Activated CD4-positive, CD25-positive, alpha-beta regulatory T cell treated with anti-CD3 and anti-CD28 coated beads, Interleukin-2, amount 50 U/mL, for 16 hours (primary cell): Measurements from ENCODE around the gene D2HGDH.
"Not testable (repeated sequence)": the region's sequence is repeated elsewhere in the genome, so short reads cannot be mapped to it uniquely, and the experiment has no call there.

Source experiments
- DNase-seq: peaks from one replicate; pipeline ENCODE4 v3.0.0-alpha.2; 2020; ENCODE audit warnings: low read depth, low spot score

Gene D2HGDH

DNA sequence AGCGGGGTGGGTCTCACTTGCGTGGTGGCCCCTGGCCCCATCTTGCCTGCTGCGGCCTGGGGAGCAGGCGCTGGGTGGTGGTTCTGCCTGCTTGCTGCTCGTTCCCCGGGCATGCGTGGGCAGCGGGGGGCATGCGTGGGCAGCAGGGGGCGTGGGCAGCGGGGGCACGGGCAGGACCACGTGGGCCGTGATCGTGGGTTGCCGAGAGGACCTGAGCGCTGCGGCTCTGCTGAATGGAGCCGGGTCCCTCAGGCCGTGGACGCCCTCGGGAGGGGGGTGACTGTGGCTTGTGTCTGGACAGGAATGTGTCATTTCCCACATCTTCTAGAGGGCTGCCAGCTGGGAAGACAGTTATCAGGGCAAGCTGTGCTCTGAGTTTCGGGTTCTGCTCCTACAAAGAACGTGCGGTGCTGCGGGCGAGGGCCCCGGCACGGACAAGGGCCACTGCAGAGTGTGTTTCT, 33.9 kb downstream of the D2HGDH start:
- DNase-seq, result no peak

DNA sequence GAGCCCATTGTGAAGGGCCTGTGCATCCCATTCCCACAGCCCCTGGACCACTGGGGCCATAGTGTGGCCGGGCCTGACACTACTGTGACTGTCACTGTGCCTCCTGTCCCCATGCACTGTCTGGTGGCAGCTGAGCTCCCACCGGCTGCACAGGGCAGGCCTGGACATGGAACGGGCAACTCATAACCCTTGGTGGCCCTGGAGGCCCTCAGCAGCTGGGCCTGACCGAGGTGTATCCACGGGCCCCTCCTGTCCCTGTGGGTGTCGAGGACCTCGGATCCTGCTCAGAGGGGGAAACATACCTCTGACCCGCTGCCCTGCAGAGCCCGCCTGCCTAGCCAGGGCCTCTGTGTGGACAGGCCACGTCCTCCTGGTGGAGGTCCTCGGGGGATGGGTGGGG, 34.4 kb downstream of the D2HGDH start:
- no peak for DNase-seq

DNA sequence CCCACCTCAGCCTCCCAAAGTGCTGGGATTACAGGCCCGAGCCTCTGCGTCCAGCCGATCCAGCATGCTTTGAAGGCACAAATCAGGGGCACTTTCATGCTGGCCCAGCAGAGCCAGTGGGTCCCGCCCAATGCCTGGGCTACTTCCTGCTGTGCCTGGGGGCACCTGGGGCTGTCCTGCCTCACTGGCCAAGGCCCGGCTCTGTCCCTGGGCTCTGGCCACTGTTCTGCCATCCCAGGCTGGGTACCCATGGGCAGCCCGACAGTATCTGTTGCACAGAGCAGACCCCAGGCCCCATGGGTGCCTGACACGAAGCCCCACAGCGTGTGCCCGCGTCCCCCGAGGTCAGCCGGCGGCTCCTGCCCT, 35.4 kb downstream of the D2HGDH start:
- DNase-seq, result no peak

DNA sequence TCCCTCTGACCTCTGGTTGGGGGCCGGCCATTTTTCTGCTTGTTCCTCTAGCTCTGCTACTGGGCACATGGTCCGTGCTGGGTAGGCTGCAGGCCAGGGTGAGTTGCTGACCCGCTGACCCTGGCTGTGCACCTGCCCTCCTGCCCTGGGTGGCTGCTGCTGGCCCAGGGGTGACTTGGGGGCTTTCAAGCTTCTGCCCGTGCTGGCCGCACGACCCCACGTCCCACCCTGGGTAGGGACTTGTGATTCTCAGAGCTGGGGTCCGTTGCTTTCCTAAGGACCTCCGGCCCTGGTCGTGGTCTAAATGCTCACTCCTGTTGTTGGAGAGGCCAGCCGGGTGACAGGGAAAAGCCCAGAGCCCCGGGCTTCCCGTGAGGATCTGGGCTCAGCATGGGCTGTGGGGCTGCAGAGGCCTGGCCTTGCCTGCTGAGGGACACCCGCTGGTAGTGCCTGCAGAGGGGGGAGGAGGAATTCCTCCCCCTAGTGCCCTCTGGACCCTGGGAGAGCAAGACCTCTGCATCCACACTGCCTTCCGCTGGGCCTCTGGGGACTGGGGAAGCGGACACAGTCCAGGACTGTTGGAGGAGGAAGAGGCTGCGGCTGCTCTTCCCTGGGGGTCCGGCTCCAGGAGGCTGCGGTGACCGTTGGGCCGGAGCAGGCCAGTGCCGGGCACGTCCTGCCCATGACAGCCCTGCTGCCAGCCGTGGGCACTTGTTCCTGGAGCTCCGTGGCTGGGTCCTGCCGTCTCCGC, 35.9 kb downstream of the D2HGDH start:
- no peak for DNase-seq

DNA sequence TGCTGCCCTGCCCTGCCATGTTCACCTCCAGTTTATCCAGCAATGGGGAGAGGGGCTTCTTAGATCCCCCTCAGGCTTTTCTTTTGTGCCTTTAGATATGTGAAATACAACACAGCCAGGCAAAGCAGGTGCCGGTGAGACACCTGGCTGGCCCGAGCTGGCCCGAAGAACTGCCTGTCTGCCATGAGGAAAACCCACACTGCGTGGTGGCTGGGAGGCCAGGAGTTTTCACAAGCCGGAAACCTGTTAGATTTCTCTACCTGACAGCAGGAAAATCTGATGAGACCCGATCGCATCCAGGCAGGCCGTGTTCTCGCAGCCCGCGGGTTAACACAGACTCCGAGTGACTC, 36.5 kb downstream of the D2HGDH start:
- DNase-seq, result no peak

DNA sequence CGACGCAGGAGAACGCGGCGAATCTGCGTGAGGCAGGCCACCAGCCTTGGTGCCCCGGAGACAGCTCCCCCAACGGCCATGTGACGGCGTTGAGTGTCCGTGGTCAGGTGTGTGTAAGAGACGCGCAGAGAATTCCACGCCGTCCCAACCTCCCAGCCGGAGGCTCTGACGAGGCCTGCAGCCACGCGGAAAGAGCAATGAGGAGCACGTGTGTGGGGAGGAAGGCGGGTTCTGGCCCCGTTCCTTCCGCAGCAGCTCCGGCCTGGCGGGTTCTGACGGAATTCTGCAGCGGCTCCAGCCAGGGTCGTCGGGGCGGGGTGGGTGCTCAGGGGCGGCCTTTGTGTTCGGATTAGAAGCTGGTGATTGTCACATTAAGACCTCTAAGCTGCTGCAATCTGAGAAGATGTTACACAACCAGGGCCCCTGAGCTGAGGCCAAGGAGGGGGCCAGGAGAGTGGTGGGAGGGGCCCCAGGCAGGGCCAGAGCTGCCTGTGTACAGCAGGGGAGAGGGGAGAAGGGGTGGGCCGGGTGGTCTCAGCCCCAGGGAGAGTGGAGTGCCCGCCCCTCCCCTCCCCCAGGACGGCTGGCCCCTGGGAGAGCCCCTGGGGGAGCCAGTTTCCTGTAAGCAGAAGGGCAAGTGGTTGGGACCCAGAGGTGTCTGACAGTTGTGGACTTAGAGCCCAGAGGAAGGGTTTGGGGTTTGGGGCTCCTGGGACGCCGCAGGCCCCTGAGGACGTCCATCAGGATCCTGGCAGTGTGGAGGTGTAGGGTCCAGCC, 37.0 kb downstream of the D2HGDH start:
- DNase-seq, result no peak

DNA sequence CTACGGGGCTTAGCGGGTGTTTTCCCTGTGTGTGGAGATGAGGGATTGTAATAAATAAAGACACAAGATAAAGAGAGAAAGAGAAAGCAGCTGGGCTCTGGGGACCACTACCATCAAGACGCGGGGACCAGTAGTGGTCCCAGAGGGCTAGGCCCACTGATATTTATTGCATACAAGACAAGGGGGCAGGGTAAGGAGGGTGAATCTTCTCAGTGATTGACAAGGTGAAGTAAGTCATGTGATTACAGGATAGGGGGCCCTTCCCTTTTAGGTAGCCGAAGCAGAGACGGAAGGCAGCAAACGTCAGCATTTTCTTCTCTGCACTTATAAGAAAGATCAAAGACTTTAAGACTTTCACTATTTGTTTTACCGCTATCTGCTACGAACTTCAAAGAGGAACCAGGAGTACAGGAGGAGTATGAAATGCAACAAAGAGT, 37.7 kb downstream of the D2HGDH start:
- DNase-seq, result no peak

DNA sequence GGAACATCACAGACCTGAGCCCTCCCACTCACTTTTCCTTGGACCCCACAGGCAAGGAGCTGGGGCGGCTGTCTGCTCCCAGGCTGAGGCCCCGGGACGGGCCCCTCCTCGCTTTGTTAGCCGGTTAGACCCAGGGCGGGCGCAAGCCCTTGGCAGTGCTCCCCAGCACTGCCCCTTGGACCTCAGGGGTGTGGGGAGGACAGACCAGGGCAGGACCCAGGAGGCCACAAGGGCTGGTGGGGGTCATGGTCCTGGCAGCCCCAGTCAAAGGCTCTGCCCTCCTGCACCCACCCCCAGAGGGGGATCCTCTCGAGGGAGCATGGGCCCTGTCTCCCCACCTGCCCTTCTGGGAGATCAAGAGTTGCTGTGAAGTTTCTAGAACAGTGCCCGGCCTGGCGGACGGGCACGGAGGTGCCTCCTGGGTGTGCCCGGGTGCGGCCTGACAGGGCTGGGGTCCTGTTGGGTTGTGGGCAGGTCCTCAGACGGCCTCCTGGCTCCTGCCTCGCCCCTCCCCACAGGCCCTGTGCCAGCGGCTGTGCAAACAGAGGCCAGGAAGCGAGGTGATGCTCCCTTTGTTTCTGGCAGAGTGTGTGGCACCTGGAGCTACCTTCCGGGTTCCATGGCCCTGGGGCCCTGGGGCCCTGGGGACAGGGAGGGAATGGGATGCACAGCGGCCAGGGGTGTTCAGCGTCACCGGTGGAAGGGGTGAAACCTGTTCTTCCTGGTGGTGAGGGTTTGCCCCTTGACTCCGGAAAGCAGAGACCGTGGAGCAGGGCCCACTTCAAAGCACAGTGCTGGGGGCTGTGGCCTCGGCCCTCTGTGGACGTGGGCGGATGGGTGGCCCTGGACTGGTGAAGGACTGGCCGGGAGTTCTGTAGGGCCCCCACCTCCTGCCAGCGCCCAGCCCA, 39.3 kb downstream of the D2HGDH start:
- no peak for DNase-seq

DNA sequence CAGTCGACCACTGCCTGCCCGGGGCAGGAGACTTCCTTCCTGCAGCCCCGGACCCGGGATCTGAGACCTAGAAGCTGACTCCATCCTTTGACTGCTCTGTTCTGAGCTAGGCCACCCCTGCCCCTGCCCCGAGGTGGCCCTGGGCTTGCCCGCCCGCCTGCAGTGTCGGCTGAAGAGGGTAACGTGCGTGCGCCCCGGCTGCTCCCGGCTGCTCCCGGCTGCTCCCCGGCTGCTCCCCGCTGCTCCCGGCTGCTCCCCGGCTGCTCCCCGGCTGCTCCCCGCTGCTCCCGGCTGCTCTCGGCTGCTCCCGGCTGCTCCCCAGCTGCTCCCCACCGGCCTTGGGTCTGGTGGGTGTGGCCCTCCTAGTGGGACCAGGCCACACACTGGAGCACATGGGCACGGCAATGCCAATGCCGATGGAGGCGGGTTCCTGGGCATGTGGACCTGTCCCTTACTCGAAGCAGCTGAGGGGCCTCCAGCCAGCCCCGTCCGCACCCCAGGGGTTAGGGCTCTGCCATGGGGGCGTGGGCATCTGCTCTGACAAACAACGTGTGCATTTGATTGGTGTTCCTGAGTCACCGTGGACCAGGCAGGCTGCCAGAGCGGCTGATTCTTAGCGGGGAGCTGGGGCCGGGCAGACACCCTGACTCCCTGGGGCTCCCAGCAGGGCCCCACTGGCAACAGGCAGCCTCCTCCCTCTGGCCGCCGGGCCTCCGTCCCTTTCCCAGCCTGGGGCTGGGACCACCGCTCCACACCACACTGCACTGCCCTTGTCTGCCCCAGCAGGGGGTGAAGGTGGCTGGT, 40.2 kb downstream of the D2HGDH start:
- no peak for DNase-seq

DNA sequence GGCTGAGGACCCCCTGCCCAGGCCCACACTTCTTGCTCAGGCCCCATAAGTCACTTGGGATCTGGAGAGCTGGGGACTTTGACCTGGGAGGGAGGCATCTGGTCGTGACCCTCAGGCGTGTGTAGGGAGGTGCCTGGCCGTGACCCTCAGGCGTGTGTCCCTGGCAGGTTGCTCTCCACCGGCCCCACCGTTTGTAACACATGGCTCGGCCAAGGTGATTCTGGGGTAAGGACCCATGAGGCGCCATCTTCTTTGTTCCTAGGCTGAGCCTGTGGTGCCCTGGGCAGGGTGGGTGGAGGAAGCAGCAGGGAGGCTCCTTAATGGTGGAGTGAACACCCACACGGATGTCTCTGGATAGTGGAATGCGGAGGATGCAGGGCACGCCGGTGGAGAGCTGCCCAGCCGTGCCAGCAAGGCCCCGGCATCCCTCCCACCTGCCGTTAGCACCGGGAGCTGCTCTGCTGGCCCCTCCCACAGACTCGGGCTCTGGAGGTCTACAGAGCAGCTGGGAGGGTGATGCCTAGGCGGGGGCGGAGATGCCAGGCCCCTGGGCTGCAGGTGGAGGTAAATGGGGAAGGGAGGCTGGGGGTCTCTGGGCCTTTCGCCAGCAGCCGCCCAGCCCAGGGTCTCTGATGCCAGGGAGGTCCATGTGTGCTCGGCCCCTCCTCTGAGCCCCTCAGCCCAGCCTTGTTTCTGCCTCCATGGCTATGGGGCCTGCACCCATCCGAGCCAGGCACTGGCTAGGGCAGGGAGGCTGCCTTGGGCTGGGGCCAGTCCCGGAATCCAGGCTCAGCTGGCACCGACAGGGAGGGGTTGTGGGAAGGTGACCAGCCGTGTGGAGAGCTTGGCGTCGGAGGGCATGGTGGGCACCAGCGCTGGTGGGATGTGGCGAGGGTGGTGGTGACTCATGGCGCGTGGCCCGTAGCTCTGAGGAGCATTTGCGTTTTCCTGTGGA, 41.1 kb downstream of the D2HGDH start:
- DNase-seq, result no peak

DNA sequence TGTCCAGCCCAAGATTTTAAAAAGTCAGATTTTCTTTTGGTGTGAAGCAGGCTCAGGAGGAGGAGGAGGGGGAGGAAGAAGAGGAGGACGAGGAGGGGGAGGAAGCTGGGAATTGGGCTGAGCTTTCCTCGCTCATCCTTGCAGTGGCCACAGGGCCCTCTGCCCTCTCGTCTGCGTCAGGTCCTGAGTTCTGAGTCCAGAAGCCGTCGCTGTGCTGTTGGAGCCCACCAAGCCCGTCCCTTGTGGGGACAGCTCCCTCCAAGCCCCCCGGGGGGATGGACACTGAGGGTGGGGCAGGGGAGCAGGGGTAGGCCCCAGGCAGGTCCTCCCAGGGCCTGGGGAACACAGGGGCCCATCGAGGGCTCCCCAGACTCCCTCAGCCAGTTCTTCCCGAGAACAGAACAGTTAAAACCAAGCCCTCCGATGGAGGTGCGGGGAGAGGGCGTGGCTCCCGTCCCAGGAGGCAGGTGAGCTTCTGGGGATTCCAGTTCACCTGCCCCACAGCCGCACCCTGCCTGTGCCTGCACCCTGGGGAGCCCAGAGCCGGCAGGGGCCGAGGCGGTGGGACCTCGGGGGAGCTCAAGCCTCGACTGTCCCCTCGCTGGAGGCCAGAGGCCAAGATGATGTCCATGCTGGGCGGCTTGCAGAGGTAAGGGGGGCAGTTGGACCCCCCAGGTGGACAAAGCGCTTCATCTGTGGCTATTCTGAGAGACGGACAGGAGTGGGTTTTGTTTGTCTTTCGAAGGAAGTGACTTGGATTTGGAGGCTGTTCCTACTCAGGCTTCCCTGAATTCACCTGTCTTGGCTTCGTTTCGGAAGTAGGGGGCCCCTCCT, 42.1 kb downstream of the D2HGDH start, which contains the start of gene GAL3ST2:
GAL3ST2 (plus strand) TSS at position 487 of the 834 bp plus-strand sequence; CDS start at position 621, 134 bp downstream.
- DNase-seq, result no peak

DNA sequence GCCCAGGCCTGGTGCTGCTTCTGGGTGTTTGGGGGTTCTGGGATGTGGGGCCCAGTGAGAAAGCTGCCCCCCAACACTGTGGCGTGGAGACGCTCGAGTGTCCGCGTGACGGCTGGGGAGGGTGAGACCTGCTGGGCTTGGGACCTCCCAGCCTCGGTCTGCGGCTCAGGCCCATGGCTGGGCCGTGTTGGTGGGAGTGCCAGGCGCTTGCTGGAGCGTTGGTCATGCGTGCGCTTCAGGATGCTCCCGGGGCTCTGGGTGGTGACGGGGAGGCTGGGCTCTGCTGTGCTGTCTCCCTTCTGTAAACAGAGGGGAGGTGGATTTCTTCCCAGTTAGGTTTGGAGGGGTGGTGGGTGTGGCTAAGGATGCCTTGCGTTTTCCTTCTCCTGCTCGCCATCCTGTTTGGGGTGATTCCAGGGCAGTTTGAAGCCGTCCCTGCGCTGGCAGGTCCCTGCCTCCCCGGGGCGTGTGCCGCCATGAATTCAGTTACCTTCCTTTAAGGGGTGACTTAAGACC, 42.8 kb downstream of the D2HGDH start:
- DNase-seq, result no peak

DNA sequence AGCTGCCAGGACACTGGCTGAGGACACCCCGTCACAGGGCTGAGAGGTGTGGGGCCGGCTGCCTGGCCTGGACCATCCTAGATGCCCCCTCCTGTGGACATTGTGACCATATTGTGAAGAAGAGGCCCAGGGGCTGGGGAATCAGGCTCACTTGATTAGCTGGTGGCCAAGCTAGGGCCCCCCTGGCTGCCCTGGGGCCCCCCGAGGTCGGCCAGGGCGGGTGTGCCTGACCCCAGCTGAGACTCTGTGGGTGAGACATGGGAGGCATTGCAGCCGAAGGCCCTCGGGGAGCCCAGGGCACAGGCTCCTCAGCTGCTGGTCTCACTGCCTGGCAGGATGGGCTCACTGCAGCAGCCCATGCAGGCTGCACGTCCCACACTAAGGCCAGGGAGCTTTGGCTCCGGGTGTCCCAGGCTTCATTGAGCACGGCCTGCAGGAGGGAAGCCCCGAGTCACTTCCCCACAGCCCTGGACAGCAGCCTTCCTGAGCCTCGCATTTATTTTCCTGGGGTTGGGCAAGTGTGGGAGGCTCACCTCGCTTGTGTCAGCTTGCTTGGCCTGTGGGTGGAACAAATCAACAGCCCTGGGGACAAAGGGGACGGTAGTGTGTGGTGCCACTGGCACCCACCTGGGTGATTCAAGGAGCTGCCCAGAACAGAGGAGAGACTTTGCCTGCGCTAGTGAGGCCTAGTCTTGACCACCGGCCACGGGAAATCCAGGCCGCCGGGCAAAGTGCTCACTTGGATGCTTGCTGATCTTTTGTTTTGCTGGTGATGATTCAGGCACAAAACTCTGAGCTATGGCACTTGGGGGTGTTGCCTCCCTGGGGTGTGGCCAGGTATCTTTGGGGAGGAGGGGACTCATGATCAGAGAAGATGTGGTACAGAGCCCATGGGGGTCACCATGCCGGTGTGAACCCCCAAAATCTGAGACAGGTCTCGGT, 43.5 kb downstream of the D2HGDH start:
- no peak for DNase-seq

DNA sequence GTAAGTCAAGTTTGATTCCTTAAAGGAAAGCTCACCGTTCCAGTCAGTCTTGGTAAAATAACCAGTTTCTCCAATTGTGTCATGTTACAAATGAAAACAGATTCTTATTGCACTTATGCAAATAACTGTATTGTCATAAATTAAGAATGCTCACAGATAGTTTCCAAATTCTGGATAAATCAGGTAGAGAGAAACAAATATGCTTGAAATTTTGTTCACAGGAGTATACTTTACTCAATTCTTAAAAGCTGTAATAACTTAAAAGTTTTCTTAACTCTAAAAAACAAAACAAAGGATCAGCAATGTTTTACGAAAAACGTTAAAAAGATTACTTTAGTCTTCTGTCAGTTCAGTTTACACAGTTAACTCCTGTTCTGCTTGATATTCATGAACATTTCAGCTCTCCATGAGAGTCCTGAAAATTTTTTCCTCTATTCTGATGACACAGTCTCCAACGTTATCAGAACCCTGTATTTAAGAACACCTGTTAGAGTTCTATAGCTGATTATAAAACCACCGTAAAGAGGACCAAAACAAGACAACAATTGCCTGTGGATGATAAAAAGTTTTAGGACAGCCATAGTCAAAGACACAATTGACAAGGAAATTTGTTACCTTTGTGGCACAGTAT, 46.6 kb downstream of the D2HGDH start:
- DNase-seq, result no peak

DNA sequence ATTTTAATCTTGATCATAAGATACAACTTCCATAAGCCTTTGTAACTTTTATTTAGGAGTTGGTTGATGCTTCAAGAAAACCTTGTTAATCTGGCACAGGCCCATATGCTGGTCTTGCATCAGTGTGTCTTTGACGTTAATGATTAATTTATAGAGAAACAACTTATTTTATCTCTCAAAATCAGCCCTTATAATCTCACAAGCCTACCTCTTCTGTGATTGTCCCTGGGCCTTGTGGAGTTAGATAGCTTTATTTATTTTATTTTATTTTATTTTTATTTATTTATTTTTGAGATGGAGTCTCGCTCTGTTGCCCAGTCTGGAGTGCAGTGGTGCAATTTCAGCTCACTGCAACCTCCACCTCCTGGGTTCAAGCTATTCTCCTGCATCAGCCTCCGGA, 47.6 kb downstream of the D2HGDH start:
- not testable (repeated sequence) for DNase-seq

DNA sequence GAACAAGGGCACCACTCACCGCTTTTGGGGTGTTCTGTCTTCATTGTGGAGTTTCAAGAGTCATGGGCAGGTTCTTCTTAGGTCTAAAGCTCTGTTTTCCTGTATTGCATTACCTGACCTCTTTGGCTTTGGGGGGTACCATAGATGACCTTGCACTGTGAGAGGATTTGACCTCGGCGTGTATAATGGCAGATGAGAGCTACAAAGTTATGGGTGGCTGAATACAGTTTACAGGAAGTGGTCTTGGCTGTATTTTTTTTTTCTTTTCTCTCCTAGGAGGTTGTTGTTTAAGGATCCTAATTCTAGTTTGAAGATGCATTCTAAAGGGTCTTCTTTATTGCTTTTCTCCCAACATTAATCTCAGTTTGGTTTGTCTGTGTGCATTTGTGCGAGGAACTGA, 53.7 kb downstream of the D2HGDH start:
- DNase-seq, result no peak

DNA sequence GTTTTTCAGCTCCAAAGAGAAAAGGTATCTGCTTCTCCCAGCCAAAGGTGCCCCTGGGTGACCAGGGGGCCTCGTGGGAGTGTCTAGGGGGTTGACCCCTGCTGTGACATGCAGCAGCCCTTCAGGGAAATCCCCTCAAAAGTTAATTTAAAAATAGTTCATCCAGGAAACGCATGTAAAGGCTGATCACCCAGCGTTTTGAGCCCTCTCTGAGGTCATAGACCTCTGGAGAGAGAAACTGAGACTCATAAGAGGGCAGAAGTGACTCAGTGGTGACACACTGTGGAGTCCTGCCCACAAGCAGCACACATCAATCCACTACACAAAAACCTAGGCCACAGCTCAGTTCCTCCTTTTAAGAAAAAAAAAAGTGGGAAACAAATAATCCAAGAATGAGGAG, 54.1 kb downstream of the D2HGDH start:
- DNase-seq, result no peak
